Endothelial cell of umbilical vein (primary cell): ENCODE results near the gene SPOP. TPM values are rescaled to one million over a fixed set of nuclear protein-coding genes. Genes with fewer than 3 reads are reported as not detected.

ENCODE experiments used
- BruUV-seq: library from RNA; stranded (reverse); fragments of 400-500 nt; replicated peaks from 2 replicates; lab custom pipeline; 2021; lab: Mats Ljungman, UMichigan
- CTCF ChIA-PET: fragments of 300-600, 350-600 bp; sonication (Branson Sonifier 250); formaldehyde crosslinking; loops from one replicate; lab custom pipeline; 2021; ENCODE audit warnings: antibody characterized with exemption, inconsistent platforms; lab: Charles Lee
- POLR2A ChIA-PET: fragments of 300-600, 350-600 bp; sonication (Branson Sonifier 250); formaldehyde crosslinking; loops from one replicate; lab custom pipeline; 2021; ENCODE audit warnings: antibody characterized with exemption, inconsistent platforms; lab: Charles Lee
- DNase-seq: peaks from one replicate; pipeline ENCODE4 v3.0.0-alpha.2; 2011; ENCODE audit warnings: low read depth, low spot score
- FAIRE-seq: peaks from 2 replicates; lab custom pipeline; 2011; peaks lifted over from hg19 to GRCh38; lab: Jason Lieb, UNC
- H2AFZ ChIP-seq: 2 replicates; pipeline ENCODE4 v1.6.0; 2012; ENCODE audit warnings: low read depth, low read length, control low read depth, inconsistent platforms
- H3K27ac ChIP-seq: 2 replicates; pipeline ENCODE4 v1.5.1; 2011; ENCODE audit warnings: low read depth, mild to moderate bottlenecking, control low read depth, low read length, moderate library complexity; ENCODE audit not compliant: insufficient read depth
- H3K27me3 ChIP-seq, 2 experiments: 2 replicates each; pipeline versions ENCODE4 v1.6.0 to v1.6.1; 2011; ENCODE audit warnings: low read length in 2 of 2, mixed read lengths in 1 of 2; ENCODE audit not compliant: control insufficient read depth in 2 of 2, insufficient read depth in 2 of 2
- H3K36me3 ChIP-seq, 2 experiments: 2 replicates in 1 of 2; 3 replicates in 1 of 2; pipeline ENCODE4 v1.5.1; 2011; ENCODE audit warnings: low read length in 2 of 2, mild to moderate bottlenecking in 1 of 2, moderate library complexity in 1 of 2; ENCODE audit not compliant: control insufficient read depth in 2 of 2, insufficient read depth in 2 of 2; ENCODE audit errors: extremely low read depth in 1 of 2
- H3K4me1 ChIP-seq: 3 replicates; pipeline ENCODE4 v1.5.1; 2011; ENCODE audit warnings: mild to moderate bottlenecking, low read length; ENCODE audit not compliant: control insufficient read depth, insufficient read depth; ENCODE audit errors: extremely low read depth
- H3K4me2 ChIP-seq: 2 replicates; pipeline ENCODE4 v1.6.1; 2011; ENCODE audit warnings: low read length, control low read depth, mixed read lengths; ENCODE audit not compliant: insufficient read depth
- H3K4me3 ChIP-seq, 3 experiments: fragments of 200-600 bp in 1 of 3; sonication (generic), shearing (Covaris generic) in 1 of 3; replicated peaks in 1 of 3; 2 replicates each; pipeline ENCODE4 v1.5.1; 2011 to 2016; ENCODE audit warnings: control low read depth in 3 of 3, low read length in 3 of 3, mild to moderate bottlenecking in 2 of 3, inconsistent platforms in 1 of 3, low read depth in 1 of 3, moderate library complexity in 1 of 3; ENCODE audit not compliant: insufficient read depth in 1 of 3
- H3K79me2 ChIP-seq: 2 replicates; pipeline ENCODE4 v1.6.0; 2012; ENCODE audit warnings: low read length, inconsistent platforms; ENCODE audit not compliant: control insufficient read depth, insufficient read depth
- H3K9ac ChIP-seq: replicated peaks from 2 replicates; pipeline ENCODE3; 2011; ENCODE audit warnings: low read length, control low read depth; ENCODE audit not compliant: insufficient read depth; ENCODE audit errors: extremely low read depth
- H3K9me1 ChIP-seq: replicated peaks from 3 replicates; pipeline ENCODE4 v1.6.0; 2011; ENCODE audit warnings: mild to moderate bottlenecking, low read length; ENCODE audit not compliant: control insufficient read depth, insufficient read depth; ENCODE audit errors: extremely low read depth
- H3K9me3 ChIP-seq: replicated peaks from 2 replicates; pipeline ENCODE4 v1.5.1; 2012; ENCODE audit warnings: low read length, inconsistent platforms; ENCODE audit not compliant: control insufficient read depth, insufficient read depth
- H4K20me1 ChIP-seq: replicated peaks from 2 replicates; pipeline ENCODE3; 2011; ENCODE audit warnings: mild to moderate bottlenecking, low read length; ENCODE audit not compliant: control insufficient read depth, insufficient read depth; ENCODE audit errors: extremely low read depth
- EZH2 ChIP-seq: IDR thresholded peaks from 2 replicates; pipeline ENCODE4 v1.6.1; 2012; ENCODE audit warnings: borderline replicate concordance, low read depth, mild to moderate bottlenecking, moderate library complexity, low read length, inconsistent platforms; ENCODE audit not compliant: severe bottlenecking
- FOS ChIP-seq: IDR thresholded peaks from 2 replicates; pipeline ENCODE4 v1.6.1; 2011; ENCODE audit warnings: mild to moderate bottlenecking, low read length, moderate library complexity, borderline replicate concordance; ENCODE audit not compliant: insufficient read depth
- GATA2 ChIP-seq: IDR thresholded peaks from 2 replicates; pipeline ENCODE4 v1.7.0; 2011; ENCODE audit warnings: low read depth, mild to moderate bottlenecking, moderate library complexity, mixed read lengths, low read length; ENCODE audit not compliant: insufficient read length, insufficient read depth
- JUN ChIP-seq: IDR thresholded peaks from 2 replicates; pipeline ENCODE4 v1.6.1; 2011; ENCODE audit warnings: borderline replicate concordance, low read depth; ENCODE audit not compliant: insufficient read length, insufficient read depth
- MYC ChIP-seq: IDR thresholded peaks from one replicate; pipeline ENCODE4 v1.6.1; 2011; ENCODE audit warnings: mild to moderate bottlenecking, low read depth, low read length
- POLR2A ChIP-seq: IDR thresholded peaks from 2 replicates; pipeline ENCODE4 v1.6.1; 2012; ENCODE audit warnings: low read depth, mild to moderate bottlenecking, control low read depth, low read length
- POLR2AphosphoS5 ChIP-seq: IDR thresholded peaks from 2 replicates; pipeline ENCODE4 v1.6.1; 2012; ENCODE audit warnings: low read depth, mild to moderate bottlenecking, control low read depth, low read length, moderate library complexity; ENCODE audit not compliant: insufficient read depth
- dilution Hi-C: fragments of 300-500 bp; cut with MboI; formaldehyde crosslinking; loops from one replicate; pipeline ENCODE4 v1.15.0; 2019; ENCODE audit warnings: low sequenced_read_pairs; ENCODE audit not compliant: extremely low pct_ligation_motif_present
- intact Hi-C: fragments of 100-400 bp; cut with micrococcal nuclease; formaldehyde crosslinking; loops from one replicate; pipeline ENCODE4 v1.10.0; 2022
- polyA plus RNA-seq, 4 experiments: library from polyadenylated mRNA; depleted of rRNA in 3 of 4; stranded (reverse) in 3 of 4; unstranded in 1 of 4; fragments of >200 nt; gene quantifications; 2 replicates each; pipeline versions ENCODE4 v1.2.1 to v1.2.3, GENCODE V29; 2011 to 2012; ENCODE audit warnings: missing spikeins in 1 of 4
- total RNA-seq: library from RNA; stranded (reverse); gene quantifications from 2 replicates; pipeline ENCODE4 v1.2.3, GENCODE V29; 2021
- TF ChIP-seq, protein P1 (sequence below), 2 donors: IDR thresholded peaks; 1 replicate in 1 of 2; 2 replicates in 1 of 2; pipeline ENCODE4 v1.5.1; 2011; ENCODE audit warnings: low read length in 2 of 2, mild to moderate bottlenecking in 2 of 2, moderate library complexity in 2 of 2, control low read depth in 1 of 2, inconsistent platforms in 1 of 2, low read depth in 1 of 2; ENCODE audit not compliant: insufficient read depth in 1 of 2; ENCODE audit errors: extremely low read depth in 1 of 2
- TF ChIP-seq, protein P2 (sequence below): IDR thresholded peaks from 2 replicates; pipeline ENCODE4 v1.6.1; 2011; ENCODE audit not compliant: insufficient read depth, insufficient read length

SPOP gene
- total and polyA plus RNA-seq, 2 donors (not counting 3 experiments of a cell fraction or from before 2014, with no cell fraction given) = 46.9 to 61.0 TPM

DNA sequence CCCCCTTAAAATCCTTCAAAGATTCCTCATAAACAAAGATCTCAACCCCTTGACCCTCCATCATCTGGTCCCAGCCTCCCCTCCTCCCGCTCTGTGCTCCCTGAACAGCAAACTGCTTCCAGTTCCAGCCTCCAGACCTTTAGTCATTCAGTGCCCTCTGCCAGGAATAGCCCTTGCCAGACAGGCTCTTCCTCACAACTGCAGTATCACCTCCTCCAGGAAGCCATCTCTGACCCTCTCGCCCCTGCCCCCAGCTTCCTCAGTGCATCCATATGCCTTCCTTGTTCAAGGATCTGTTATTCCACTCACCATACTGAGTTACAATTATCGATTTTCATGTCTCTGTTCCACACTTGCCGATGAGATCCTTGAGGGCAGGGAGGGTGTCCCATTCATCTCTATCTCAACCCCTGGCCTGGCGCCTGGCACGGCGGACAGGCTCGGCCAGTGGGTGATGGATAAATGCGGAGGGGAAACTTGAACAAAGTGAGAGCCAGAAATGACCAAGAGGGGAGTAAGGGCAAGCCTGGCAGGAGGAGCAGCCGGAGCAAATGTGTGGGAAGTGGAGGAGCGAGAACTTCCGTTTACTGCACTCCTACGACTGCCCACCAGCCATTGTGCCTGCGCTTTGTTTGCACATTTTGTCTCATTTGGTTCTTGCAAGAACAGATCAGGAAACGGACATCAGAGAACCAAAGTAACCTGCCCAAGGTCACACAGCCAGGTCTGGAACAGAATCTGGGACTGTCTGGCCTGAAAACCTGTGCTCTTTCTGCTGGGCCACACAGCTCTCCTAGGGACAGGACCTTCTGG is 104.2 kb downstream of the SPOP start:
- H3K27ac ChIP-seq = no peak overlapping the region
- dilution Hi-C loops = no loop called here
- TF ChIP-seq MYC (no peak), JUN (no peak), POLR2AphosphoS5 (no peak), EZH2 (no peak), POLR2A (no peak), FOS (no peak), GATA2 (no peak)
- TF ChIP-seq, protein P1, sequence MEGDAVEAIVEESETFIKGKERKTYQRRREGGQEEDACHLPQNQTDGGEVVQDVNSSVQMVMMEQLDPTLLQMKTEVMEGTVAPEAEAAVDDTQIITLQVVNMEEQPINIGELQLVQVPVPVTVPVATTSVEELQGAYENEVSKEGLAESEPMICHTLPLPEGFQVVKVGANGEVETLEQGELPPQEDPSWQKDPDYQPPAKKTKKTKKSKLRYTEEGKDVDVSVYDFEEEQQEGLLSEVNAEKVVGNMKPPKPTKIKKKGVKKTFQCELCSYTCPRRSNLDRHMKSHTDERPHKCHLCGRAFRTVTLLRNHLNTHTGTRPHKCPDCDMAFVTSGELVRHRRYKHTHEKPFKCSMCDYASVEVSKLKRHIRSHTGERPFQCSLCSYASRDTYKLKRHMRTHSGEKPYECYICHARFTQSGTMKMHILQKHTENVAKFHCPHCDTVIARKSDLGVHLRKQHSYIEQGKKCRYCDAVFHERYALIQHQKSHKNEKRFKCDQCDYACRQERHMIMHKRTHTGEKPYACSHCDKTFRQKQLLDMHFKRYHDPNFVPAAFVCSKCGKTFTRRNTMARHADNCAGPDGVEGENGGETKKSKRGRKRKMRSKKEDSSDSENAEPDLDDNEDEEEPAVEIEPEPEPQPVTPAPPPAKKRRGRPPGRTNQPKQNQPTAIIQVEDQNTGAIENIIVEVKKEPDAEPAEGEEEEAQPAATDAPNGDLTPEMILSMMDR (IDR thresholded peaks at IDR 0.05; ENCODE audit: extremely low read depth in 1 of 2, insufficient read depth in 1 of 2, low read depth in 1 of 2, low read length in 2 of 2) = no peak
- TF ChIP-seq, protein P2, sequence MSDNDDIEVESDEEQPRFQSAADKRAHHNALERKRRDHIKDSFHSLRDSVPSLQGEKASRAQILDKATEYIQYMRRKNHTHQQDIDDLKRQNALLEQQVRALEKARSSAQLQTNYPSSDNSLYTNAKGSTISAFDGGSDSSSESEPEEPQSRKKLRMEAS = no peak
- no peaks in the 10 kb centered on the region for H3K9me1 ChIP-seq
- H3K79me2 ChIP-seq = no peaks in the 10 kb centered on the region
- no peak for DNase-seq
- no peak overlapping the region for H2AFZ ChIP-seq
- H3K9me3 ChIP-seq = no peaks in the 10 kb centered on the region
- H3K36me3 ChIP-seq = no peaks in the 10 kb centered on the region
- ChIA-PET POLR2A (no interaction called here), CTCF (interaction anchor here (0.8 to 14.0 kb wide), 5 partner anchors 13 to 278 kb away, joined by 3 to 786 read pairs (median 4); partner anchors contain the start of gene SLC35B1)
- H3K27me3 ChIP-seq = peaks cover 4 to 8% of the 10 kb centered on the region in 2 experiments
- H4K20me1 ChIP-seq = no peaks in the 10 kb centered on the region
- peaks cover 13% of the 10 kb centered on the region for H3K4me1 ChIP-seq
- H3K9ac ChIP-seq = no peak overlapping the region
- H3K4me2 ChIP-seq = no peak overlapping the region
- no TSS peak for BruUV-seq
- intact Hi-C loops = no loop called here
- FAIRE-seq = no peak
- H3K4me3 ChIP-seq = no peak overlapping the region
